GM10266 (cell line): ENCODE data around the gene KCNQ5.

Experiments
- DNase-seq: peaks from one replicate; pipeline ENCODE4 v3.0.0; 2012; ENCODE audit errors: extremely low spot score
- TF ChIP-seq, protein P1 (sequence below): IDR thresholded peaks from 2 replicates; pipeline ENCODE4 v1.5.1; 2012; ENCODE audit warnings: mild to moderate bottlenecking, low read depth; ENCODE audit not compliant: control insufficient read depth, insufficient read depth; ENCODE audit errors: missing control alignments

Gene KCNQ5

DNA sequence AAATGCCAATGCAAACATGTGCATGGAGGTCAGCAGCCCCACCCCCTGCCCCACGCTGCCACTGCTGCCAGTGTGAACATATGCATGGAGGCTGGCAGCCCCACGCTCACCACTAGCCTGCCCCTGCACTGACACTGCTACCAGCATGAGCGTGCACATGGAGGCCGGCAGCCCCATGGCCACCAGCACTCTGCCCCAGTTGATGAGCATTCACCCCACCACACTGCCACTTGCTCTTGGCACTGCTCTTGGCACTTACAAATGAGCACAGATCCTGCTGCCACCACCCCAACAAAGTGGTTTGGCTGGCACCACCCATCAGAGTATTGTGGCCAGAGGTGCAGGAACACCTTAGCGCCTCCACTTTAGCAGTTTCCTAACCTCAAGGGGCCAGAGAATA, 429.3 kb downstream of the KCNQ5 start:
- DNase-seq: no peak
- TF ChIP-seq, protein P1, sequence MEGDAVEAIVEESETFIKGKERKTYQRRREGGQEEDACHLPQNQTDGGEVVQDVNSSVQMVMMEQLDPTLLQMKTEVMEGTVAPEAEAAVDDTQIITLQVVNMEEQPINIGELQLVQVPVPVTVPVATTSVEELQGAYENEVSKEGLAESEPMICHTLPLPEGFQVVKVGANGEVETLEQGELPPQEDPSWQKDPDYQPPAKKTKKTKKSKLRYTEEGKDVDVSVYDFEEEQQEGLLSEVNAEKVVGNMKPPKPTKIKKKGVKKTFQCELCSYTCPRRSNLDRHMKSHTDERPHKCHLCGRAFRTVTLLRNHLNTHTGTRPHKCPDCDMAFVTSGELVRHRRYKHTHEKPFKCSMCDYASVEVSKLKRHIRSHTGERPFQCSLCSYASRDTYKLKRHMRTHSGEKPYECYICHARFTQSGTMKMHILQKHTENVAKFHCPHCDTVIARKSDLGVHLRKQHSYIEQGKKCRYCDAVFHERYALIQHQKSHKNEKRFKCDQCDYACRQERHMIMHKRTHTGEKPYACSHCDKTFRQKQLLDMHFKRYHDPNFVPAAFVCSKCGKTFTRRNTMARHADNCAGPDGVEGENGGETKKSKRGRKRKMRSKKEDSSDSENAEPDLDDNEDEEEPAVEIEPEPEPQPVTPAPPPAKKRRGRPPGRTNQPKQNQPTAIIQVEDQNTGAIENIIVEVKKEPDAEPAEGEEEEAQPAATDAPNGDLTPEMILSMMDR: no peak

DNA sequence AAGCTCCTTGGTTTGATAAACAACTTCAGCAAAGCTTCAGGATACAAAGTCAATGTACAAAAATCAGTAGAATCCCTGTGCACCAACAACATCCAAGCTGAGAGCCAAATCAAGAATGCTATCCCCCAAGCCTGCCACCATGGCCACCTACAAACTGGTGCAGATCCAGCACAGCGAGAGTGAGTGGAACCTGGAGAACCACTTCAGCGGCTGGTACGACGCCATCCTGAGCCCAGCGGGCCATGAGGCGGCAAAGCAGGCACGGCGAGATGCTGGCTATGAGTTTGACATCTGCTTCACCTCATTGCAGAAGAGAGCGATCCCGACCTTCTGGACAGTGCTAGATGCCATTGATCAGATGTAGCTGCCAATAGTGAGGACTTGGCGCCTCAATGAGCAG, 433.1 kb downstream of the KCNQ5 start:
- no peak for DNase-seq
- TF ChIP-seq, protein P1: no peak

DNA sequence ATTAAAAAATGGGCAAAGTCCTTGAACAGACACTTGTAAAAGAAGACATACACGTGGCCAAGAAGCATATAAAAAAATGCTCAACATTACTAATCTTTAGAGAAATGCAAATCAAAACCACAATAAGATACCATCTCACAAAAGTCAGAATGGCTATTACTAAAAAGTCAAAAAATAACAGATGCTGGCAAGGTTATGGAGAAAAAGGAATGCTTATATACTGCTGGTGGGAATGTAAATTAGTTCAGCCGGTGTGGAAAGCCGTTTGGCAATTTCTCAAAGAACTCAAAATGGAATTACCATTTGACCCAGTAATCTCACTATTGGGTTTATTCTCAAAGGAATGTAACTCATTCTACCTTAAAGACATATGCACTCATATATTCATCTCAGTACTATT, 436.9 kb downstream of the KCNQ5 start:
- TF ChIP-seq, protein P1: no peak
- no peak for DNase-seq

DNA sequence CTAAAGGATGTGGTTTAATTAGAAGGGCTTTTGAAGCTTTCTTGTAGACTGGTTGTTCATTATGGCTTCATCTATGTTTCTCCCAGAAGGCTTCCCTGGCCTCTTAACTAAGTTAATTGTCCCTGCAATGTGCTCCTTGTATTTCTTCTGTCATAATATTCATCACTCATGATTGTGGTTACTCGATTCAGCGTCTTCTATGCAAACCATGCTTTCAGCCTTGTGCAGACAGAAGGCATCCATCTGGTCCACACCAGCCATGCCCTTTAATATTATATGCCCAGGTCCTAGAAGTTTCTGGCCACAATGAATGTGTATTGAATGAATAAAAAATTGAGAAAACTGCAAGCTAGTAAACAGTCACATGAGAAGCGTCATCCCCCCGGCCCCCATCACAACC, 440.3 kb downstream of the KCNQ5 start:
- TF ChIP-seq, protein P1: no peak

DNA sequence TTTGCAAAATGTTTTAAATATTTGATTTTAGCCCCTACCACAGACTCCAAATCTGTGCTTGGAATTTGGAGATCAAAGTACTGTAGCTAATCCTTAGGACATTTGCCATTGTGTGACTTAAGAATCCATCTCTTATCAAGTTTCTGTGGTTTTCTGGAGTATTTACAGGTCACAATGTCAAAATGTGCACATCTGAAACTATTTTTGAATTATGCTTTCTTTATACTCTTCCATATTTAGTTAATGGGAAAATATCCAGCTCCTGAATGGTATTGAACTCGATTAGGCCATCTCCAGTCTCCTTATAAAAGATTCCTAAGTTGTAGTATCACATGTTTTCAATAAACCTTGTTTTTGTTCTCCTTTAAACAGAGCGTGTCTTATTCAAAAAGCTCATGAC, 441.0 kb downstream of the KCNQ5 start:
- DNase-seq: no peak
- TF ChIP-seq, protein P1: no peak

More for the DNA sequence above, 440.3 kb downstream of the KCNQ5 start:
- no peak for DNase-seq

DNA sequence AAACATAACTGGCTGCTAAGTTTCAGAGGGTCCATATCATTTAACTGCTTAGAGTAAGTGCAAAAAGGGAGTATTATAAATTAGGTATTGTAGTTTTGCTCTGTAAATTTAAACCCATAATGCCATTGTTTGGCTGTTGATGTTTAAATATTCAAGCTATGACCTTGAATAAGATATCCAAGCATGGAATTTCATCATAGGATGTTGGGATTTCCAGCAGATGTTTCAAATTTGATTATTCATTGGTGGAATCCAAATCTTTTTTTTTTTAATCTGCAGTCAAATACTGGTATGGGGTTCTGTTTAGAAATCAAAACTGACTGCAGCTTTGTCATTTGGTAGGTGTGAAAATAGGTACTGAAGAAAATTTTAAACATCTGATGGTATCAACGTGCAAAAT, 442.4 kb downstream of the KCNQ5 start:
- no peak for DNase-seq
- TF ChIP-seq, protein P1: no peak

DNA sequence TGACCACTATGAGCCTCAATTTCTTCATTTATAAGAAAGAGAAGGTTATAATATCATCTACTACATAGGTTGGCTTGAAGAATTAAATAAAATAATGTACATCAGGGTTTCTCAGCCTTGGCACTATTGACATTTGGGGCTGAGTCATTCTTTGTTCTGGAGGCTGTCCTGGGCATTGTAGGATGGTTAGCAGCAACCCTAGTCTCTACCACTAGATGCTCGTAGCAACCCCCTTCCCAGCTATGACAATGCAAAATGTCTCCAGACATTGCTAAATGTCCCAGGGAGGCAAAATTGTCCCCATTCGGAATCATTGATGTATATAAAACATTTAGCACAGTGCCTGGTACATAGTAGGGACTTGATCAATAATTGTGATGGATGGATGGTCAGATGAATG, 451.4 kb downstream of the KCNQ5 start:
- DNase-seq: no peak

More for the DNA sequence above, 451.4 kb downstream of the KCNQ5 start:
- TF ChIP-seq, protein P1: no peak
